Body of pancreas (tissue), 4 donors: ENCODE results near the gene DKK2.

ENCODE experiments used
- POLR2A ChIP-seq, 3 donors: fragments of 450-650 bp; IDR thresholded peaks; one replicate each; pipeline ENCODE4 v1.6.1; 2016; ENCODE audit warnings: antibody characterized with exemption in 3 of 3, mild to moderate bottlenecking in 2 of 3
- TF ChIP-seq, protein P1 (sequence below), 7 experiments: fragments of 450-650 bp in 4 of 7; fragments of 200-600 bp in 3 of 7; sonication (generic) in 3 of 7; IDR thresholded peaks; one replicate each; pipeline ENCODE4 v1.5.1; 2016 to 2019; ENCODE audit warnings: antibody characterized with exemption in 7 of 7

DNA sequence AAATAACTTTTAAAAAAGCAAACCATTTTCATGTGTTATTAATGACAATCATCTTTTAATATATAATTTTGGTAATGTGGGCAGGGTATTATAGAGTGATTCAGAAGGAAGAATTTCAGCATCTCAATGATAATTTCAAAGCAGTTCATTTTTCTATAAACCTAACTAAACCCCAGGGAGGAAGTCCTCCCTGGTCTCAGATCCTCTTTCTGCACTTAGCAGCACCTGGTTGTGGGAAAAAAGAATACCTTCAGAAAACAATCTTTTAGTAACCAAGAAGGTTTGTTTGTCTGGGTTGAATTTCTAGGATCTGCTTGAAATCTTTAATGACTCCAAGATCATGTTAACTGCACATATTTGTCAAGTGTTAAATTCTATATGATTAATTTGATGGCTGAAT is 29.9 kb downstream of the DKK2 start:
- no peak for TF ChIP-seq POLR2A (IDR thresholded peaks at IDR 0.05)
- TF ChIP-seq, protein P1, sequence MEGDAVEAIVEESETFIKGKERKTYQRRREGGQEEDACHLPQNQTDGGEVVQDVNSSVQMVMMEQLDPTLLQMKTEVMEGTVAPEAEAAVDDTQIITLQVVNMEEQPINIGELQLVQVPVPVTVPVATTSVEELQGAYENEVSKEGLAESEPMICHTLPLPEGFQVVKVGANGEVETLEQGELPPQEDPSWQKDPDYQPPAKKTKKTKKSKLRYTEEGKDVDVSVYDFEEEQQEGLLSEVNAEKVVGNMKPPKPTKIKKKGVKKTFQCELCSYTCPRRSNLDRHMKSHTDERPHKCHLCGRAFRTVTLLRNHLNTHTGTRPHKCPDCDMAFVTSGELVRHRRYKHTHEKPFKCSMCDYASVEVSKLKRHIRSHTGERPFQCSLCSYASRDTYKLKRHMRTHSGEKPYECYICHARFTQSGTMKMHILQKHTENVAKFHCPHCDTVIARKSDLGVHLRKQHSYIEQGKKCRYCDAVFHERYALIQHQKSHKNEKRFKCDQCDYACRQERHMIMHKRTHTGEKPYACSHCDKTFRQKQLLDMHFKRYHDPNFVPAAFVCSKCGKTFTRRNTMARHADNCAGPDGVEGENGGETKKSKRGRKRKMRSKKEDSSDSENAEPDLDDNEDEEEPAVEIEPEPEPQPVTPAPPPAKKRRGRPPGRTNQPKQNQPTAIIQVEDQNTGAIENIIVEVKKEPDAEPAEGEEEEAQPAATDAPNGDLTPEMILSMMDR (IDR thresholded peaks at IDR 0.05) = no peak
